GM23338 (cell line): ENCODE measurements around the gene TACSTD2. TPM values are rescaled to one million over a fixed set of nuclear protein-coding genes. Genes with fewer than 3 reads are reported as not detected.

Experiments used
- ATAC-seq: fragments of 200-7000 bp; cut with Tn5 transposase; 3 replicates; pipeline ENCODE4 v1.9.1; 2020
- DNase-seq: peaks from one replicate; pipeline ENCODE4 v3.0.0-alpha.2; 2015; ENCODE audit warnings: low spot score
- H2AFZ ChIP-seq: fragments of 200-600 bp; sonication (generic); 2 replicates; pipeline ENCODE4 v1.8.0; 2016; ENCODE audit warnings: antibody characterized with exemption, mild to moderate bottlenecking, moderate library complexity
- H3F3A ChIP-seq: fragments of 200-600 bp; sonication (generic); replicated peaks from 2 replicates; pipeline ENCODE4 v1.8.0; 2017; ENCODE audit warnings: antibody characterized with exemption, mixed run types, low read depth
- H3K27ac ChIP-seq: fragments of 200-600 bp; sonication (generic); 2 replicates; pipeline ENCODE4 v1.6.1; 2016; ENCODE audit warnings: low read depth
- H3K27me3 ChIP-seq: fragments of 200-600 bp; sonication (generic); 2 replicates; pipeline ENCODE4 v1.8.0; 2016; ENCODE audit warnings: mild to moderate bottlenecking, mixed run types, moderate library complexity; ENCODE audit not compliant: insufficient read depth
- H3K36me3 ChIP-seq: fragments of 200-600 bp; sonication (generic); 2 replicates; pipeline ENCODE4 v1.8.0; 2016; ENCODE audit warnings: mild to moderate bottlenecking; ENCODE audit not compliant: insufficient read depth
- H3K4me1 ChIP-seq: fragments of 200-600 bp; sonication (generic); 2 replicates; pipeline ENCODE4 v1.8.0; 2016; ENCODE audit warnings: mild to moderate bottlenecking, moderate library complexity; ENCODE audit not compliant: insufficient read depth
- H3K4me2 ChIP-seq: fragments of 200-600 bp; sonication (generic); 2 replicates; pipeline ENCODE4 v1.7.1; 2017; ENCODE audit warnings: mixed run types
- H3K4me3 ChIP-seq: fragments of 200-600 bp; sonication (generic); 2 replicates; pipeline ENCODE4 v1.6.1; 2016; ENCODE audit warnings: mixed run types
- H3K79me2 ChIP-seq: fragments of 200-600 bp; sonication (generic); replicated peaks from 2 replicates; pipeline ENCODE4 v1.8.0; 2017; ENCODE audit warnings: mild to moderate bottlenecking; ENCODE audit not compliant: insufficient read depth
- H3K9me2 ChIP-seq: fragments of 200-600 bp; sonication (generic); 2 replicates; pipeline ENCODE4 v1.8.0; 2017; ENCODE audit not compliant: insufficient read depth
- H4K20me1 ChIP-seq: fragments of 200-600 bp; sonication (generic); replicated peaks from 2 replicates; pipeline ENCODE4 v1.8.0; 2017; ENCODE audit warnings: mild to moderate bottlenecking; ENCODE audit not compliant: insufficient read depth
- H3K27ac Mint-ChIP-seq: 2 replicates; pipeline ENCODE4 v1.8.0; 2020; ENCODE audit warnings: inconsistent platforms, mild to moderate bottlenecking, moderate library complexity, mixed read lengths
- H3K27me3 Mint-ChIP-seq: 3 replicates; pipeline ENCODE4 v1.8.0; 2022; ENCODE audit warnings: low read depth, mild to moderate bottlenecking, moderate library complexity, mixed read lengths, inconsistent platforms; ENCODE audit not compliant: insufficient read depth, poor library complexity
- H3K36me3 Mint-ChIP-seq: 3 replicates; pipeline ENCODE4 v1.8.0; 2021; ENCODE audit warnings: low read depth, mild to moderate bottlenecking, inconsistent platforms, moderate library complexity, mixed read lengths
- H3K4me1 Mint-ChIP-seq: 3 replicates; pipeline ENCODE4 v1.8.0; 2020; ENCODE audit warnings: mild to moderate bottlenecking, inconsistent platforms, mixed read lengths
- H3K4me3 Mint-ChIP-seq: 3 replicates; pipeline ENCODE4 v1.8.0; 2021; ENCODE audit warnings: moderate library complexity, mild to moderate bottlenecking, inconsistent platforms, mixed read lengths
- H3K9me3 Mint-ChIP-seq: 3 replicates; pipeline ENCODE4 v1.8.0; 2020; ENCODE audit warnings: moderate library complexity, mild to moderate bottlenecking, inconsistent platforms, mixed read lengths
- CREB1 ChIP-seq: fragments of 250-450 bp; sonication (Bioruptor Pico); IDR thresholded peaks from 2 replicates; pipeline ENCODE4 v1.5.0; 2020; ENCODE audit warnings: low read depth, mild to moderate bottlenecking, moderate library complexity
- EZH2 ChIP-seq: fragments of 200-600 bp; sonication (generic); IDR thresholded peaks from one replicate; pipeline ENCODE4 v1.8.0; 2017; ENCODE audit warnings: antibody characterized with exemption, mild to moderate bottlenecking, low read depth; ENCODE audit not compliant: unreplicated experiment
- EZH2phosphoT487 ChIP-seq: fragments of 200-600 bp; sonication (generic); IDR thresholded peaks from one replicate; pipeline ENCODE4 v1.8.1; 2018; ENCODE audit warnings: antibody characterized with exemption; ENCODE audit not compliant: unreplicated experiment
- NANOG ChIP-seq: IDR thresholded peaks from 2 replicates; pipeline ENCODE4 v1.6.1; 2016; ENCODE audit warnings: antibody characterized with exemption, borderline replicate concordance
- POLR2AphosphoS5 ChIP-seq: IDR thresholded peaks from 2 replicates; pipeline ENCODE4 v1.6.1; 2016; ENCODE audit warnings: antibody characterized with exemption, low read depth
- STAT1 ChIP-seq: IDR thresholded peaks from one replicate; pipeline ENCODE4 v1.6.1; 2016; ENCODE audit warnings: antibody characterized with exemption; ENCODE audit not compliant: unreplicated experiment
- long read RNA-seq: library from polyadenylated mRNA; unstranded; transcript quantifications from one replicate; pipeline ENCODE4 v2.0.0, GENCODE V29; 2020; ENCODE audit not compliant: unreplicated experiment
- polyA plus RNA-seq: library from polyadenylated mRNA; unstranded; fragments of >200 nt; fragmentation: Nextera tagmentation; extraction: Ambion mirVana; gene quantifications from 2 replicates; pipeline ENCODE4 v1.2.1, GENCODE V29; 2016
- total RNA-seq: library from RNA; depleted of rRNA; stranded (reverse); fragments of >200 nt; shearing (Covaris generic); gene quantifications from 2 replicates; pipeline ENCODE4 v1.2.3, GENCODE V29; 2014; rRNA removed
- TF ChIP-seq, protein P1 (sequence below): IDR thresholded peaks from 2 replicates; pipeline ENCODE4 v1.6.1; 2016; ENCODE audit warnings: antibody characterized with exemption
- TF ChIP-seq, protein P2 (sequence below), 2 experiments: fragments of 200-600 bp in 1 of 2; sonication (generic) in 1 of 2; conservative IDR thresholded peaks; 2 replicates each; pipeline versions ENCODE4 v1.5.1 to v1.6.1; 2016 to 2017; ENCODE audit warnings: antibody characterized with exemption in 2 of 2, low read depth in 2 of 2, mild to moderate bottlenecking in 2 of 2, moderate library complexity in 1 of 2
- TF ChIP-seq, protein P3 (sequence below): fragments of 250-450 bp; sonication (Bioruptor Pico); IDR thresholded peaks from 2 replicates; pipeline ENCODE4 v1.5.0; 2020; ENCODE audit warnings: mild to moderate bottlenecking, moderate library complexity

The TACSTD2 gene, protein sequence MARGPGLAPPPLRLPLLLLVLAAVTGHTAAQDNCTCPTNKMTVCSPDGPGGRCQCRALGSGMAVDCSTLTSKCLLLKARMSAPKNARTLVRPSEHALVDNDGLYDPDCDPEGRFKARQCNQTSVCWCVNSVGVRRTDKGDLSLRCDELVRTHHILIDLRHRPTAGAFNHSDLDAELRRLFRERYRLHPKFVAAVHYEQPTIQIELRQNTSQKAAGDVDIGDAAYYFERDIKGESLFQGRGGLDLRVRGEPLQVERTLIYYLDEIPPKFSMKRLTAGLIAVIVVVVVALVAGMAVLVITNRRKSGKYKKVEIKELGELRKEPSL
- 1.4 and 1.5 TPM in 2 replicates for total RNA-seq
- polyA plus RNA-seq = 0.77 and 0.86 TPM in 2 replicates
- long read RNA-seq, partial matches to known transcripts = 0 of 2 reads
- long read RNA-seq, other reads (novel, unspliced or antisense) = 0 of 2 reads

DNA sequence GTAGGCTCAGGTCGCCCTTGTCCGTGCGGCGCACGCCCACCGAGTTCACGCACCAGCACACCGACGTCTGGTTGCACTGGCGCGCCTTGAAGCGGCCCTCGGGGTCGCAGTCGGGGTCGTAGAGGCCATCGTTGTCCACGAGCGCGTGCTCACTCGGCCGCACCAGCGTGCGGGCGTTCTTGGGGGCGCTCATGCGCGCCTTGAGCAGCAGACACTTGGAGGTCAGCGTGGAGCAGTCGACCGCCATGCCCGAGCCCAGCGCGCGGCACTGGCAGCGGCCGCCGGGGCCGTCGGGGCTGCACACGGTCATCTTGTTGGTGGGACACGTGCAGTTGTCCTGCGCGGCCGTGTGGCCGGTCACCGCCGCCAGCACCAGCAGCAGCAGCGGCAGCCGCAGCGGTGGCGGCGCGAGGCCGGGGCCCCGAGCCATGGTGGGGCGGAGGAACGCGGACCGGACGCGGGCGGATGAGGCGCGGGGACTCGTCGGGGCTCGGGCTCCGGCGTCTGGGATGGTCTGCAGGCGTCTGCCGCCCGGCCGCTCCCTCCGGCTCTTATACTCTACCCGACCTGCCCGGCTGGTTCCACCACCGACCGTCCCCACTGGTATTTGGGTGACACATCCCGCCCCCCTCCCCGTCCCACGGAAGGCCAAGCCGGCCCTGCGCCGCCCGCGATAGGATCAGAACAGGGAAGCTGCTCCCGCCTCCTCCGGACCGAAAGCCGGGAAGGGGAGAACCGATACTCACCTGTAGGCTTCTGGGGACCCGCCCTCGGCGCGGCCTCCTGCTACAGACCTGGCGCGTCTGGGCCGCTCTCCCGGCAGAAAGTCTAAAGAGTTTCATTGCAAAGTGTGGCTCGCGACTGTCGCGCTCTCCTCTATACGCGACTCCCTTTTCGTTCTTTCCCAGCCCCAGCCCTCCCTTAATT is at the start of gene TACSTD2:
Gene TACSTD2 (minus strand): TSS at position 526 of the 927 bp plus-strand sequence. CDS start 96 bp downstream, at position 430.
- peak within 1 kb of the TSS; percentile 65 for H3K4me3 ChIP-seq
- Mint-ChIP-seq H3K27ac (no peak within 1 kb of the TSS), H3K36me3 (no peaks in the 10 kb centered on the region; the same call in 2 of the 3 replicates), H3K4me1 (peaks cover 29% of the 10 kb centered on the region), H3K9me3 (peaks cover 8% of the 10 kb centered on the region), H3K4me3 (peak within 1 kb of the TSS; percentile 72), H3K27me3 (peaks cover 50% of the 10 kb centered on the region)
- peaks cover 25% of the 10 kb centered on the region for H3K4me1 ChIP-seq
- no peaks in the 10 kb centered on the region for H3K9me2 ChIP-seq
- no peaks in the 10 kb centered on the region for H4K20me1 ChIP-seq
- peaks cover 64% of the 10 kb centered on the region for H3K27me3 ChIP-seq
- H2AFZ ChIP-seq = peak within 1 kb of the TSS; percentile 98
- H3K4me2 ChIP-seq = peak within 1 kb of the TSS; percentile 83
- ATAC-seq (peak; percentile 89), DNase-seq (peak; percentile 92)
- H3F3A ChIP-seq = peaks cover 6% of the 10 kb centered on the region
- H3K36me3 ChIP-seq = no peaks in the 10 kb centered on the region
- TF ChIP-seq POLR2AphosphoS5 = no peak
- TF ChIP-seq, protein P1, sequence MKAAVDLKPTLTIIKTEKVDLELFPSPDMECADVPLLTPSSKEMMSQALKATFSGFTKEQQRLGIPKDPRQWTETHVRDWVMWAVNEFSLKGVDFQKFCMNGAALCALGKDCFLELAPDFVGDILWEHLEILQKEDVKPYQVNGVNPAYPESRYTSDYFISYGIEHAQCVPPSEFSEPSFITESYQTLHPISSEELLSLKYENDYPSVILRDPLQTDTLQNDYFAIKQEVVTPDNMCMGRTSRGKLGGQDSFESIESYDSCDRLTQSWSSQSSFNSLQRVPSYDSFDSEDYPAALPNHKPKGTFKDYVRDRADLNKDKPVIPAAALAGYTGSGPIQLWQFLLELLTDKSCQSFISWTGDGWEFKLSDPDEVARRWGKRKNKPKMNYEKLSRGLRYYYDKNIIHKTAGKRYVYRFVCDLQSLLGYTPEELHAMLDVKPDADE = no peak
- TF ChIP-seq, protein P2, sequence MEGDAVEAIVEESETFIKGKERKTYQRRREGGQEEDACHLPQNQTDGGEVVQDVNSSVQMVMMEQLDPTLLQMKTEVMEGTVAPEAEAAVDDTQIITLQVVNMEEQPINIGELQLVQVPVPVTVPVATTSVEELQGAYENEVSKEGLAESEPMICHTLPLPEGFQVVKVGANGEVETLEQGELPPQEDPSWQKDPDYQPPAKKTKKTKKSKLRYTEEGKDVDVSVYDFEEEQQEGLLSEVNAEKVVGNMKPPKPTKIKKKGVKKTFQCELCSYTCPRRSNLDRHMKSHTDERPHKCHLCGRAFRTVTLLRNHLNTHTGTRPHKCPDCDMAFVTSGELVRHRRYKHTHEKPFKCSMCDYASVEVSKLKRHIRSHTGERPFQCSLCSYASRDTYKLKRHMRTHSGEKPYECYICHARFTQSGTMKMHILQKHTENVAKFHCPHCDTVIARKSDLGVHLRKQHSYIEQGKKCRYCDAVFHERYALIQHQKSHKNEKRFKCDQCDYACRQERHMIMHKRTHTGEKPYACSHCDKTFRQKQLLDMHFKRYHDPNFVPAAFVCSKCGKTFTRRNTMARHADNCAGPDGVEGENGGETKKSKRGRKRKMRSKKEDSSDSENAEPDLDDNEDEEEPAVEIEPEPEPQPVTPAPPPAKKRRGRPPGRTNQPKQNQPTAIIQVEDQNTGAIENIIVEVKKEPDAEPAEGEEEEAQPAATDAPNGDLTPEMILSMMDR (conservative IDR thresholded peaks at IDR 0.05; ENCODE audit: low read depth in 2 of 2) = peak in 1 of 2 experiments; percentile 21; a peak in 1 of 4 replicates
- TF ChIP-seq EZH2 = peak; percentile 57
- no peak for TF ChIP-seq CREB1 (CRISPR knock-in tag)
- TF ChIP-seq STAT1 = no peak
- H3K79me2 ChIP-seq = no peaks in the 10 kb centered on the region
- H3K27ac ChIP-seq = no peak within 1 kb of the TSS

DNA sequence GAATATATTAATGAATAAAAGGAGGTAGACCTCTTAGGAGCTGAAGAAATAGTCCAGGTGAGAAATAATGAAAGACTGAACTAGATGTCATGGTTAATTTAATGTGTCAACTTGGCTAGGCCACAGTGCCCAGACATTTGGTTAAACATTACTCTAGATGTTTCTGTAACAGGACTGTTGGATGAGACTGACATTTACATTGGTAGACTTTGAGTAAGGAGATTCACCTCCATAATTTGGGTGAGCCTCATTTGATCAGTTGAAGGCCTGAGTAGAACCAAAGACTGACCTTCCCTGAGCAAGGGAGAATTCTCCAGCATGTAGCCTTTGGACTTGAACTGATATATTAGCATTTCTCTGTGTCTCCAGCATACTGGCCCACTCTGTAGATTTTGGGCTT is 49.2 kb upstream of the TACSTD2 start:
- H3K4me1 ChIP-seq = no peaks in the 10 kb centered on the region
- H3K4me2 ChIP-seq = no peak overlapping the region
- DNase-seq (no peak), ATAC-seq (no peak)
- Mint-ChIP-seq H3K36me3 (peaks cover 5% of the 10 kb centered on the region; the same call in 2 of the 3 replicates), H3K9me3 (peaks cover 12% of the 10 kb centered on the region), H3K4me1 (peaks cover 9% of the 10 kb centered on the region), H3K4me3 (no peak overlapping the region), H3K27me3 (peaks cover 5% of the 10 kb centered on the region), H3K27ac (no peak overlapping the region)
- H3K36me3 ChIP-seq = no peaks in the 10 kb centered on the region
- H3K9me2 ChIP-seq = 0 out of 2 replicates have a peak, but pooled peaks cover 2% of the 10 kb centered on the region
- no peaks in the 10 kb centered on the region for H3F3A ChIP-seq
- H3K27ac ChIP-seq = no peak overlapping the region
- no peaks in the 10 kb centered on the region for H3K79me2 ChIP-seq
- H3K4me3 ChIP-seq = no peak overlapping the region
- no peaks in the 10 kb centered on the region for H4K20me1 ChIP-seq
- no peak overlapping the region for H2AFZ ChIP-seq
- no peaks in the 10 kb centered on the region for H3K27me3 ChIP-seq
- no peak for TF ChIP-seq NANOG
- TF ChIP-seq, protein P3, sequence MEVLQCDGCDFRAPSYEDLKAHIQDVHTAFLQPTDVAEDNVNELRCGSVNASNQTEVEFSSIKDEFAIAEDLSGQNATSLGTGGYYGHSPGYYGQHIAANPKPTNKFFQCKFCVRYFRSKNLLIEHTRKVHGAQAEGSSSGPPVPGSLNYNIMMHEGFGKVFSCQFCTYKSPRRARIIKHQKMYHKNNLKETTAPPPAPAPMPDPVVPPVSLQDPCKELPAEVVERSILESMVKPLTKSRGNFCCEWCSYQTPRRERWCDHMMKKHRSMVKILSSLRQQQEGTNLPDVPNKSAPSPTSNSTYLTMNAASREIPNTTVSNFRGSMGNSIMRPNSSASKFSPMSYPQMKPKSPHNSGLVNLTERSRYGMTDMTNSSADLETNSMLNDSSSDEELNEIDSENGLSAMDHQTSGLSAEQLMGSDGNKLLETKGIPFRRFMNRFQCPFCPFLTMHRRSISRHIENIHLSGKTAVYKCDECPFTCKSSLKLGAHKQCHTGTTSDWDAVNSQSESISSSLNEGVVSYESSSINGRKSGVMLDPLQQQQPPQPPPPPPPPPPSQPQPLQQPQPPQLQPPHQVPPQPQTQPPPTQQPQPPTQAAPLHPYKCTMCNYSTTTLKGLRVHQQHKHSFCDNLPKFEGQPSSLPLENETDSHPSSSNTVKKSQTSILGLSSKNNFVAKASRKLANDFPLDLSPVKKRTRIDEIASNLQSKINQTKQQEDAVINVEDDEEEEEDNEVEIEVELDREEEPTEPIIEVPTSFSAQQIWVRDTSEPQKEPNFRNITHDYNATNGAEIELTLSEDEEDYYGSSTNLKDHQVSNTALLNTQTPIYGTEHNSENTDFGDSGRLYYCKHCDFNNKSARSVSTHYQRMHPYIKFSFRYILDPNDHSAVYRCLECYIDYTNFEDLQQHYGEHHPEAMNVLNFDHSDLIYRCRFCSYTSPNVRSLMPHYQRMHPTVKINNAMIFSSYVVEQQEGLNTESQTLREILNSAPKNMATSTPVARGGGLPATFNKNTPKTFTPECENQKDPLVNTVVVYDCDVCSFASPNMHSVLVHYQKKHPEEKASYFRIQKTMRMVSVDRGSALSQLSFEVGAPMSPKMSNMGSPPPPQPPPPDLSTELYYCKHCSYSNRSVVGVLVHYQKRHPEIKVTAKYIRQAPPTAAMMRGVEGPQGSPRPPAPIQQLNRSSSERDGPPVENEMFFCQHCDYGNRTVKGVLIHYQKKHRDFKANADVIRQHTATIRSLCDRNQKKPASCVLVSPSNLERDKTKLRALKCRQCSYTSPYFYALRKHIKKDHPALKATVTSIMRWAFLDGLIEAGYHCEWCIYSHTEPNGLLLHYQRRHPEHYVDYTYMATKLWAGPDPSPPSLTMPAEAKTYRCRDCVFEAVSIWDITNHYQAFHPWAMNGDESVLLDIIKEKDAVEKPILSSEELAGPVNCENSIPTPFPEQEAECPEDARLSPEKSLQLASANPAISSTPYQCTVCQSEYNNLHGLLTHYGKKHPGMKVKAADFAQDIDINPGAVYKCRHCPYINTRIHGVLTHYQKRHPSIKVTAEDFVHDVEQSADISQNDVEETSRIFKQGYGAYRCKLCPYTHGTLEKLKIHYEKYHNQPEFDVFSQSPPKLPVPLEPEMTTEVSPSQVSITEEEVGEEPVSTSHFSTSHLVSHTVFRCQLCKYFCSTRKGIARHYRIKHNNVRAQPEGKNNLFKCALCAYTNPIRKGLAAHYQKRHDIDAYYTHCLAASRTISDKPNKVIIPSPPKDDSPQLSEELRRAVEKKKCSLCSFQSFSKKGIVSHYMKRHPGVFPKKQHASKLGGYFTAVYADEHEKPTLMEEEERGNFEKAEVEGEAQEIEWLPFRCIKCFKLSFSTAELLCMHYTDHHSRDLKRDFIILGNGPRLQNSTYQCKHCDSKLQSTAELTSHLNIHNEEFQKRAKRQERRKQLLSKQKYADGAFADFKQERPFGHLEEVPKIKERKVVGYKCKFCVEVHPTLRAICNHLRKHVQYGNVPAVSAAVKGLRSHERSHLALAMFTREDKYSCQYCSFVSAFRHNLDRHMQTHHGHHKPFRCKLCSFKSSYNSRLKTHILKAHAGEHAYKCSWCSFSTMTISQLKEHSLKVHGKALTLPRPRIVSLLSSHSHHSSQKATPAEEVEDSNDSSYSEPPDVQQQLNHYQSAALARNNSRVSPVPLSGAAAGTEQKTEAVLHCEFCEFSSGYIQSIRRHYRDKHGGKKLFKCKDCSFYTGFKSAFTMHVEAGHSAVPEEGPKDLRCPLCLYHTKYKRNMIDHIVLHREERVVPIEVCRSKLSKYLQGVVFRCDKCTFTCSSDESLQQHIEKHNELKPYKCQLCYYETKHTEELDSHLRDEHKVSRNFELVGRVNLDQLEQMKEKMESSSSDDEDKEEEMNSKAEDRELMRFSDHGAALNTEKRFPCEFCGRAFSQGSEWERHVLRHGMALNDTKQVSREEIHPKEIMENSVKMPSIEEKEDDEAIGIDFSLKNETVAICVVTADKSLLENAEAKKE (CRISPR knock-in tag) = no peak
- no peak for TF ChIP-seq EZH2
- no peak for TF ChIP-seq CREB1 (CRISPR knock-in tag)
- no peak for TF ChIP-seq EZH2phosphoT487
